ENCODE results near the gene GNAZ.
"Not testable (repeated sequence)": the region's sequence is repeated elsewhere in the genome, so short reads cannot be mapped to it uniquely, and the experiment has no call there.

The GNAZ gene

DNA sequence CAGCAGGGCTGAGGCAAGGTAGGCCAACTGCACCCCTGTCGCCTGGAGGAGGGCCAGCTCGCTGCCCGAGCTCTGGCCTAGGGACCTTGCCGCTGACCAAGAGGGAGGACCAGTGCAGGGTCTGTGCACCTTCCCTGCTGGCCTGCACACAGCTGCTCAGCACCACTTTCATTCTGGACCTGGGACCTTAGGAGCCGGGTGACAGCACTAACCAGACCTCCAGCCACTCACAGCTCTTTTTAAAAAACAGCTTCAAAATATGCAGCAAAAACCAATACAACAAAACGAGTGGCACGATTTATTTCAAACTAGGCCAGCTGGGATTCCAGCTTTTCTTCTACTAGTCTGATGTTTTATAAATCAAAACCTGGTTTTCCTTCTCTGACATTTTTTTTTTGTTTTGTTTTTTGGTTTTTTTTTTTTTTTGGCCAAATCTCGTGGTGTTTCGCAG is 53.5 kb downstream of the GNAZ start:
- no peak for DNase-seq
- in situ Hi-C loops (cut with MboI; ENCODE audit: low pct_unique_long_range_greater_than_20kb, low sequenced_read_pairs): loop anchor here (10.0 kb wide), 1 partner anchor 159 kb away; no protein-coding TSS in a partner anchor

DNA sequence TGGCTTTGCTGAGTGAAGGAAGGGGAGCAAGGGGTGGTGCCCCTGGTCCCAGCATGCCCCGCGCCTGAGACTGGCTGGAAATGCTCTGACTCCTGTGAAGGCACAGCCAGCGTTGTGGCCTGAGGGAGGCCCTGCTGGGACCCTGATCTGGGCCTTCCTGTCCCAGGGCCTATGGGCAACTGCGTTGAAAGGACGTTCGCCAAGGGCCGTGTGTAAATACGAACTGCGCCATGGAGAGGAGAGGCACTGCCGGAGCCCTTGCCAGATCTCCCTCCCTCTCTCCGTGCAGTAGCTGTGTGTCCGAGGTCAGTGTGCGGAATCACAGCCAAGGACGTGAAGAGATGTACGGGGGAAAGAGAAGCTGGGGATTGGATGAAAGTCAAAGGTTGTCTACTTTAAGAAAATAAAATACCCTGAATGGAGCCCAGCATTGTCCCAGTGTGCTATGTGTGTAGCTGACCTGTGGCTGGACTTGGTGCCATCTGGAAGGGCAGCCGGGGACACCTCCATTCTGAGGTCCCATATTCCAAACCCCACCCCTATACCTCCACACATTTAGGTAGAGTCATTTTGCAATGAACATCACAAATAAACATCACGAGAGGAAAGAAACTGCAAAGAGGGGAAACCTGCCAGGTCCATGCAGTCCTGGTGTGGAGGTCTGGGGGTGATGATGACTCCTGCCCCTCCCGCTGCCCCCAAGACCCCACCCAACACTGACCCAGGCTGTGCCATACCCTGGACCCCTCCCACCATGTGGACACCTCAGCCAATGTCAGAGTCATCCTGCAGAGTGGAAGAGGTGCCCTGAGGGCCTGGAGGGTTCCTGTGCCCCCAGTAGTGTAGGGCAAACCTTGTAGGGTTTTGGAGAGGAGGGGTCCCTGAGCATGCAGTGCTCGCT is 54.5 kb downstream of the GNAZ start:
- no peak for DNase-seq
- in situ Hi-C loops (cut with MboI; ENCODE audit: low pct_unique_long_range_greater_than_20kb, low sequenced_read_pairs): loop anchor here (10.0 kb wide), 1 partner anchor 160 kb away; no protein-coding TSS in a partner anchor

DNA sequence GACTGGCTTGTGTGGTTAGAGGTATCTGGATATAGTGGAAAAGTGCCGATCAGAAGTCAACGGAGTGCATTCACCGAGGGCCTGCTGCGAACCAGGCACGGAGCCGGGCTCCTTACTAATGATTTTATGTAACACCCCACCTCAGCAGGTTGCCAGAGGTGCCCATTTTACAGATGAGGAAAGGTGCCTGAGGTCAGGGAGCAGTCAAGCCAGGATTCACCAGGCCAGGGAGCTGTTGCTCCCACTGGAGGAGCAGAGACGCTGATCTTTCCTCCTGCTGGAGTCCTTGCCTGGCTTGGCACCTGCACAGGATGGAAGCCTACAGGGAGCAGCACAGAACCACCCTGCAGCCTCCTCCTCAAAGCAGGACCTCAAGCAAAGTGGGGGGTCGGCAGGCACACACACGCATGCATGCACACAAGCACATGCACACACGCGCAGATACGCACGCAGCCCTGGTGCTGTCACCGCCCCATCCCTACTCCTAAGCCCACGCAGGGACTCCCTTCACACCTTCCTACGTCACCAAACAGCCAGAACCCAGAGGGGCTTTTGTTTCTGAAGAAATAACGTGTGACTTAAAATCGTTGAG is 55.3 kb downstream of the GNAZ start:
- DNase-seq: no peak
- in situ Hi-C loops (cut with MboI; ENCODE audit: low pct_unique_long_range_greater_than_20kb, low sequenced_read_pairs): loop anchor here (10.0 kb wide), 1 partner anchor 161 kb away; no protein-coding TSS in a partner anchor

- DNase-seq: no peak
- in situ Hi-C loops (cut with MboI; ENCODE audit: low pct_unique_long_range_greater_than_20kb, low sequenced_read_pairs): loop anchor here (10.0 kb wide), 1 partner anchor 162 kb away; no protein-coding TSS in a partner anchor
Measured at GRCh38 chr22:23126165-23127054, 56.1 kb downstream of the GNAZ start.

GRCh38 chr22:23127055-23127756 is 56.9 kb downstream of the GNAZ start:
- in situ Hi-C loops (cut with MboI; ENCODE audit: low pct_unique_long_range_greater_than_20kb, low sequenced_read_pairs): loop anchor here (10.0 kb wide), 1 partner anchor 162 kb away; no protein-coding TSS in a partner anchor
- no peak for DNase-seq

GRCh38 chr22:23127788-23128187 is 57.5 kb downstream of the GNAZ start:
- in situ Hi-C loops (cut with MboI; ENCODE audit: low pct_unique_long_range_greater_than_20kb, low sequenced_read_pairs): loop anchor here (10.0 kb wide), 1 partner anchor 163 kb away; no protein-coding TSS in a partner anchor
- DNase-seq: no peak

DNA sequence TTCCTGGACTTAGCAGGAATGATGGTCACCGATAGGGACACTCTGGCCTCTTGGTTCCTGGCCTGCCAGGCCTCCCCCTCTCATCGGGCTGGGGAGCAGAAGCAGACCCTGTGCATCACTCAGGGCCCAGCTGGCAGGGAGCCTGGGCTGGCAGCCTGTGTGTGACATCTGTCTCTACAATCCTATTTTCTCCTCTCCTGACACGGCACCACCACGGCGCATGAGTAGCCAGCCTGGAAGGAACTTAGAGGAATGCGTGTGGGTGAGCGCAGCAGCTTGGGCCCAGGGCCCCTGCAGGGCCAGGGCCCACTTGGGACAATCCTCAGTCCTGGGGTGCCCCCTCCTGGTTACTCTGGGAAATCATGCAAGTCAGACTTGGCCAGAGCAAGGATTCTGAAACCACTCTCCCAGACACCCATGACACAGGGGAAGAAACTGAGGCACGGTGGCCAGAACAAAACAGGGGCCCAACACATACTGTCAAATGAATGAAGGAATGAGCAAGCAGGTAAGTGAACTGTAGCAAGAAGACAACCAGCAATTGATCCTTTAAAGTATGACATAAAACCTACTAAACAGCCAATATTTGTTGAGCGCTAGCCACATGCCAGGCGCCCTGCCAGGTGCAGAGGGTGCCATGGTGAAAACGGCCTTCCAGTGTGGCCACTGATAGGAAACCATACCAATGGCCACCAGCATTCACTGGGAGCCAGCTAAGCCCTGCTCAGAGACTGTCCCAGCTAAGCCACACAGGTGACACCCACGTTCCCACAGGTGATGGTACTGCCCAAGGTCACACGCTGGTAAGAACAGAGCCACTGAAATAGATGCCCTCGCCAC is 58.2 kb downstream of the GNAZ start:
- peak; percentile 62 for DNase-seq
- in situ Hi-C loops (cut with MboI; ENCODE audit: low pct_unique_long_range_greater_than_20kb, low sequenced_read_pairs): loop anchor here (10.0 kb wide), 1 partner anchor 164 kb away; no protein-coding TSS in a partner anchor

- in situ Hi-C loops (cut with MboI; ENCODE audit: low pct_unique_long_range_greater_than_20kb, low sequenced_read_pairs): loop anchor here (10.0 kb wide), 1 partner anchor 164 kb away; no protein-coding TSS in a partner anchor
- DNase-seq: no peak
Measured at GRCh38 chr22:23129149-23129548, 58.8 kb downstream of the GNAZ start.

DNA sequence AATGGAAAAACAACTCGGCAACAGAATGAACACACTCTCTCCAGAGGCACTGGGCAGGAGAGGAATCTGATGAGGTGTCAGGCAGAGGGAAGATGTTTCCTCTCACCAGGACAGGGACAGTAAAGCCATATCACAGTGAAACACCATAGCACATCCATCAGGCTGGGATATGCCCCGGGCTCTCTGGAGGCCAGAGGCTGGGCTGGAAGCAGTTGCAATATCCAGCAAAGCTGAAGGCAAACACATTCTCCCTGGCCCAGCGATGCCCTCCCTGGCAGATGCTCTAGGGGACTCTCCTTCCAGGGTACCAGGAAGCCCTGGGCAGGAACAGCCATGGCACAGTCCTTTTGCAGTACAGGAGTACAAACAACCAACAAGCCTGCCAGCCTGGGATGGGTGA is 60.4 kb downstream of the GNAZ start:
- in situ Hi-C loops (cut with MboI; ENCODE audit: low pct_unique_long_range_greater_than_20kb, low sequenced_read_pairs): no loop called here
- no peak for DNase-seq

GRCh38 chr22:23131931-23132330 is 61.6 kb downstream of the GNAZ start:
- in situ Hi-C loops (cut with MboI; ENCODE audit: low pct_unique_long_range_greater_than_20kb, low sequenced_read_pairs): no loop called here
- no peak for DNase-seq

- in situ Hi-C loops (cut with MboI; ENCODE audit: low pct_unique_long_range_greater_than_20kb, low sequenced_read_pairs): no loop called here
- no peak for DNase-seq
Measured at GRCh38 chr22:23132376-23133091, 62.2 kb downstream of the GNAZ start.

DNA sequence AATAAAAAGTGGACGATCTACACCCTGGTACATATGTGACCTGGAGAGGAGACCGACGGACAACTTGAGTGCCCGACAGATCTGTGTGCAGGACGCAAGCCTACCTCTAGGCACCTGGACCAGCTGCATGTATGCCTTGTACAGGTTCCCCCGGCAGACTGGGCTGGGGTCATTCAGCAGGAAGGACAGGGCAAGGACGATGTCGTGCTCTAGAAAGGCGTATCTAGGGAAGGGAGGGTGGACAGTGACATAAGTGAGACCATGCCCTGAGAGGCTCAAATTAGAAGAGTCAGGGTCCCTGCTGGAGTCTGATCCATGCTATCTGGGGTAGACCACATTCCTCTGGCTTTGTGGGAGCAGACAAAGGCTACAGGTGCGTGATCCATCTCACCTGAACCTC is 63.6 kb downstream of the GNAZ start:
- DNase-seq: no peak
- in situ Hi-C loops (cut with MboI; ENCODE audit: low pct_unique_long_range_greater_than_20kb, low sequenced_read_pairs): no loop called here

- DNase-seq; in situ Hi-C loops (cut with MboI; ENCODE audit: low pct_unique_long_range_greater_than_20kb, low sequenced_read_pairs): not testable (repeated sequence)
Measured at GRCh38 chr22:23136991-23137390, 66.7 kb downstream of the GNAZ start.

- no peak for DNase-seq
- in situ Hi-C loops (cut with MboI; ENCODE audit: low pct_unique_long_range_greater_than_20kb, low sequenced_read_pairs): no loop called here
Measured at GRCh38 chr22:23137468-23137867, 67.1 kb downstream of the GNAZ start.

GRCh38 chr22:23137905-23138561 is 67.7 kb downstream of the GNAZ start:
- in situ Hi-C loops (cut with MboI; ENCODE audit: low pct_unique_long_range_greater_than_20kb, low sequenced_read_pairs): no loop called here
- peak; percentile 89 for DNase-seq

DNA sequence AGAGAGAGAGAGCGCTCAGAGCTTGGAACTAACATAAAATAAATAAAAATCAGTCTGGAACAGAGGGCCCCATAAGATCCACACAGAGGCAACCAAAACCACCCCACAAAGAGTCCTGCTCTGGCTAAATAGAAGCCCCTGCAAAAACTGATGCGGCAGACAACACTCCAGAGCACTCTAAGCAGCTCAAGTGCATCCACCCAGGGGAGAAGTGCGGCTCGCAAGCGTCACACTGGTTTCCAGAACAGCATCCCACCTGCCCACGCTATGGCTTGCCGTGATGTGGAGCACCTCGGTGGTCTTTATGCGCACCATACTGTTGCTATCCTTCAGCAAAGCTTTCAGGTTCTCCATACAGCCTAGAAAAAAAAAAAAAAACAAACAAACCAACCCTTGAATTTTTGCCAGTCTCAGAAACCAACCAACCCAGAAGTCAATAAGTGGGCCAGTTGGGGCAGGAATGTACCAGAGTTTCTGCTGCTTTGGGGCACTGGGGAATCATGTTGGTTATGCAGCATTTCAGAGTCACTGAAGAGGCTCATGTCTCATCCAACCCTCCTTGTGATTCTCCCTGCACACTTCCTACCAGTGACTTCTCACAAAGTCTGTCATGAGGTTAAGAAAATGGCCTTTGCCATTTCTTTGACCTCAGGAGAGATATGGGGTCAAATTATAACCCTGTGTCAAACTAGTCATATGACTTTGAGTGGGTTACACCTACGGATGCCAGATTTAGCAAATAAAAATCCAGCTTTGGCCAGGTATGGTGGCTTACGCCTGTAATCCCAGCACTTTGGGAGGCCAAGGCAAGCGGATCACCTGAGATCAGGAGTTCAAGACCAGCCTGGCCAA is 68.5 kb downstream of the GNAZ start:
- in situ Hi-C loops (cut with MboI; ENCODE audit: low pct_unique_long_range_greater_than_20kb, low sequenced_read_pairs): no loop called here
- DNase-seq: no peak

All from KBM-7 (cell line).